Colonic mucosa (tissue), 4 donors: ENCODE results near the gene LRRFIP1. TPM values are rescaled to one million over a fixed set of nuclear protein-coding genes. Genes with fewer than 3 reads are reported as not detected.
A peak's percentile ranks its signal among the peaks of the same experiment; 100 is the strongest.

ENCODE experiments used
- DNase-seq: peaks from one replicate; pipeline ENCODE4 v3.0.0-alpha.2; 2020
- H3K27ac ChIP-seq: fragments of 200-600 bp; one replicate; pipeline ENCODE4 v1.8.0; 2021
- H3K27me3 ChIP-seq: fragments of 200-600 bp; one replicate; pipeline ENCODE4 v1.8.0; 2021
- H3K36me3 ChIP-seq: fragments of 200-600 bp; one replicate; pipeline ENCODE4 v1.8.0; 2021
- H3K4me1 ChIP-seq: fragments of 200-600 bp; one replicate; pipeline ENCODE4 v1.8.0; 2021; ENCODE audit warnings: mild to moderate bottlenecking
- H3K4me3 ChIP-seq: fragments of 200-600 bp; one replicate; pipeline ENCODE4 v1.8.0; 2021
- H3K9ac ChIP-seq, 2 donors: one replicate each; pipeline ENCODE4 v1.7.0; 2013; ENCODE audit warnings: control low read depth in 2 of 2, low read depth in 2 of 2, low read length in 2 of 2
- H3K9me3 ChIP-seq: fragments of 200-600 bp; one replicate; pipeline ENCODE4 v1.8.0; 2021
- intact Hi-C: fragments of 100-400 bp; cut with DNase I; formaldehyde crosslinking; loops from one replicate; pipeline ENCODE4 v1.14.1; 2022
- total RNA-seq, 2 donors: library from RNA; stranded (reverse); fragmentation: NEBNext Ultra II Directional in 1 of 2; extraction: Animal tissue kit (Norgen Biotek cat#: 25700) in 1 of 2; gene quantifications; one replicate each; pipeline ENCODE4 v1.2.1, GENCODE V29; 2021
- TF ChIP-seq, protein P1 (sequence below): fragments of 200-600 bp; IDR thresholded peaks from one replicate; pipeline ENCODE4 v1.8.0; 2022; ENCODE audit warnings: antibody characterized with exemption, mild to moderate bottlenecking
- donor health status: healthy.
- donor health status: DM: no; HTN: no; CAD: no.
- donor health status: DM: no; HTN: no; CAD: no.

LRRFIP1 gene
- total RNA-seq, 2 donors from 2014 or later: 114 to 133 TPM

- no peaks in the 10 kb centered on the region for H3K27me3 ChIP-seq
- DNase-seq: peak; percentile 92
- intact Hi-C loops: no loop called here
- no peak overlapping the region for H3K9ac ChIP-seq
- no peaks in the 10 kb centered on the region for H3K9me3 ChIP-seq
- no peak overlapping the region for H3K4me3 ChIP-seq
- peaks cover 36% of the 10 kb centered on the region for H3K4me1 ChIP-seq
- H3K27ac ChIP-seq: peak overlapping the region; percentile 39
- H3K36me3 ChIP-seq: no peaks in the 10 kb centered on the region
- TF ChIP-seq, protein P1, sequence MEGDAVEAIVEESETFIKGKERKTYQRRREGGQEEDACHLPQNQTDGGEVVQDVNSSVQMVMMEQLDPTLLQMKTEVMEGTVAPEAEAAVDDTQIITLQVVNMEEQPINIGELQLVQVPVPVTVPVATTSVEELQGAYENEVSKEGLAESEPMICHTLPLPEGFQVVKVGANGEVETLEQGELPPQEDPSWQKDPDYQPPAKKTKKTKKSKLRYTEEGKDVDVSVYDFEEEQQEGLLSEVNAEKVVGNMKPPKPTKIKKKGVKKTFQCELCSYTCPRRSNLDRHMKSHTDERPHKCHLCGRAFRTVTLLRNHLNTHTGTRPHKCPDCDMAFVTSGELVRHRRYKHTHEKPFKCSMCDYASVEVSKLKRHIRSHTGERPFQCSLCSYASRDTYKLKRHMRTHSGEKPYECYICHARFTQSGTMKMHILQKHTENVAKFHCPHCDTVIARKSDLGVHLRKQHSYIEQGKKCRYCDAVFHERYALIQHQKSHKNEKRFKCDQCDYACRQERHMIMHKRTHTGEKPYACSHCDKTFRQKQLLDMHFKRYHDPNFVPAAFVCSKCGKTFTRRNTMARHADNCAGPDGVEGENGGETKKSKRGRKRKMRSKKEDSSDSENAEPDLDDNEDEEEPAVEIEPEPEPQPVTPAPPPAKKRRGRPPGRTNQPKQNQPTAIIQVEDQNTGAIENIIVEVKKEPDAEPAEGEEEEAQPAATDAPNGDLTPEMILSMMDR: no peak
Measured at GRCh38 chr2:237723602-237724001, 96.2 kb downstream of the LRRFIP1 start.

- Histone ChIP-seq H3K36me3 (no peaks in the 10 kb centered on the region), H3K9ac (peak overlapping the region in 1 of 2 donors; percentile 48), H3K4me1 (peaks cover 41% of the 10 kb centered on the region), H3K9me3 (no peaks in the 10 kb centered on the region), H3K27ac (peak overlapping the region; percentile 39), H3K4me3 (no peak overlapping the region), H3K27me3 (no peaks in the 10 kb centered on the region)
- intact Hi-C loops: no loop called here
- TF ChIP-seq, protein P1: no peak
- DNase-seq: peak; percentile 59
Measured at GRCh38 chr2:237724811-237725478, 97.6 kb downstream of the LRRFIP1 start.

DNA sequence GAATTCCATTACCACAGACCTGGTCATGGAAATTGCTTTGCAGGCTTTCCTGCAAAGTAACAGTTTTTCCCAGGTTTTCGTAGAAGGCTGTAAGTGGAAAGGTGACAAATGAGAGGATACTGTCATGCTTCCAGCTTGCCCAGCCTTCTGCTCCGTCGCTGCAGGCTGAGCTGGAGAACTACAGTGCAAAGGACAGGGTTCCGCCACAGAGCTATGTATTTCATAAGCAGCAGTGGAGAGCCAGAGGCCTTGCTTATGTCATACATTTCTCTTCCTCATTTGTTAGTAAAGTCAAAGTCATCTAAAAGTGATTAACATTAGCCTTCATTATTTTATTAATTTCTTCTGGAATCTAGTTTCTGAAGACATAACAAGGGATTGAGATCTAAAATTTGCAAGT lies 98.3 kb downstream of the LRRFIP1 start:
- Histone ChIP-seq H3K9me3 (no peaks in the 10 kb centered on the region), H3K9ac (peak overlapping the region in 1 of 2 donors; percentile 48), H3K36me3 (no peaks in the 10 kb centered on the region), H3K4me3 (no peak overlapping the region), H3K27me3 (no peaks in the 10 kb centered on the region), H3K27ac (peak overlapping the region; percentile 39), H3K4me1 (peaks cover 48% of the 10 kb centered on the region)
- peak; percentile 49 for DNase-seq
- TF ChIP-seq, protein P1: no peak
- intact Hi-C loops: no loop called here

DNA sequence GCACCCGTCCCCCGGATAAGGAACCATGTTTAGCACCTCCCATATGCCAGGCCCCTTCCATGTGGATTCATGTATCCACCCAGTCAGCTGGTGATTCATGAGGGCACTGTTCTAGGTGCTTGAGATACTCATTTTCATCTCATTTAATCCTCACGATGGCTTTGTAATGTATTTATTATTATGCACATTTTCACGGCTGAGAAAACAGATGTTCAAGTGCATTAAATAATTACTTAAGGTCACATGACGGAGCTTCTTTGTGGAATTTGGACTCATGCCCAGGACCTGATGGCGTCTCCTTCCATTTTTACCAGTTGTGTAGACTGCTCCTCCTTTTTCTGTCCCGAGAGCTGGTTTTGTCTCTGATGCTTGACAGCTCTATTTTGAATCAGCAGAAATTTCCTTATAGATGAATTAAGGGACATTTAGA lies 99.0 kb downstream of the LRRFIP1 start:
- peak overlapping the region in 1 of 2 donors; percentile 14 for H3K9ac ChIP-seq
- peaks cover 53% of the 10 kb centered on the region for H3K4me1 ChIP-seq
- no peak overlapping the region for H3K4me3 ChIP-seq
- TF ChIP-seq, protein P1: no peak
- DNase-seq: peak; percentile 61
- H3K36me3 ChIP-seq: no peaks in the 10 kb centered on the region
- intact Hi-C loops: no loop called here
- no peaks in the 10 kb centered on the region for H3K27me3 ChIP-seq
- H3K9me3 ChIP-seq: no peaks in the 10 kb centered on the region
- H3K27ac ChIP-seq: peak overlapping the region; percentile 39

DNA sequence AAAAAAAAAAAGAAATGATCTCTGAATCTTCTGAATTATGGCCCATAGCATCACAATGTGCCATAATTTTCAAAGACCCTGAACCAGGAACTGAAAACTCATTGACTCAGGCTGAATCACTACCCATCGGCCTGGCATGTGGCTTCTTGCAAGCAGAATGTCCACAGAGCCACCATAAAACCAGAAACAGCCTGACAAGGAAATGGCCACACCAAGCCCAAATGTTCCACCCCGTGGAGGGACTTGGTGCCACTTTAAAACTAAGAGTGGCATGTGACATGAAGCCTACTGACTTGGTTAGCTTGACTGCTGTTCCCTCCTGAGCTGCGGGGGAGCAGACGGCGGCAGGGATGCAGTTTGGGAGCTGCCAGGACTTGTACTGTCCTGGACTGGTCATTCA lies 100.0 kb downstream of the LRRFIP1 start:
- no peaks in the 10 kb centered on the region for H3K27me3 ChIP-seq
- H3K4me3 ChIP-seq: no peak overlapping the region
- peaks cover 53% of the 10 kb centered on the region for H3K4me1 ChIP-seq
- peak overlapping the region; percentile 39 for H3K27ac ChIP-seq
- TF ChIP-seq, protein P1: no peak
- H3K9me3 ChIP-seq: no peaks in the 10 kb centered on the region
- no peaks in the 10 kb centered on the region for H3K36me3 ChIP-seq
- DNase-seq: peak; percentile 49
- H3K9ac ChIP-seq: no peak overlapping the region
- intact Hi-C loops: no loop called here
